Sigmoid colon (tissue), 7 donors: ENCODE data around the gene TNPO3. TPM values are rescaled to one million over a fixed set of nuclear protein-coding genes. Genes with fewer than 3 reads are reported as not detected.

Experiments used
- DNase-seq: peaks from one replicate; pipeline ENCODE4 v3.0.0-alpha.2; 2019
- H3K27ac ChIP-seq, 4 donors: fragments of 200-600 bp; sonication (generic); one replicate each; pipeline ENCODE4 v1.5.1; 2016 to 2019; ENCODE audit warnings: mild to moderate bottlenecking in 1 of 4
- H3K27me3 ChIP-seq, 3 donors: fragments of 200-600 bp; sonication (generic); one replicate each; pipeline ENCODE4 v1.5.1; 2019; ENCODE audit warnings: mild to moderate bottlenecking in 1 of 3
- H3K36me3 ChIP-seq, 4 donors: fragments of 200-600 bp; sonication (generic); one replicate each; pipeline ENCODE4 v1.5.1; 2016 to 2019
- H3K4me1 ChIP-seq, 4 donors: fragments of 200-600 bp; sonication (generic); one replicate each; pipeline ENCODE4 v1.5.1; 2017 to 2019
- H3K4me3 ChIP-seq, 4 donors: fragments of 200-600 bp; sonication (generic); one replicate each; pipeline ENCODE4 v1.5.1; 2017 to 2019; ENCODE audit warnings: mild to moderate bottlenecking in 2 of 4, moderate library complexity in 1 of 4
- H3K9me3 ChIP-seq, 4 donors: fragments of 200-600 bp in 3 of 4; sonication (generic) in 3 of 4; one replicate each; pipeline versions ENCODE4 v1.5.1 to v1.6.1; 2013 to 2019
- CTCF ChIP-seq, 4 experiments: fragments of 450-650 bp in 3 of 4; fragments of 200-600 bp in 1 of 4; IDR thresholded peaks; one replicate each; pipeline ENCODE4 v1.5.1; 2016 to 2019; ENCODE audit warnings: antibody characterized with exemption in 4 of 4, mild to moderate bottlenecking in 3 of 4, moderate library complexity in 2 of 4
- EP300 ChIP-seq, 4 donors: sonication (generic); formaldehyde crosslinking; IDR thresholded peaks; one replicate each; pipeline ENCODE4 v1.6.1; 2017; ENCODE audit warnings: antibody characterized with exemption in 4 of 4
- POLR2A ChIP-seq, 2 donors: fragments of 450-650 bp; IDR thresholded peaks; one replicate each; pipeline ENCODE4 v1.6.1; 2016; ENCODE audit warnings: antibody characterized with exemption in 2 of 2, mild to moderate bottlenecking in 2 of 2, moderate library complexity in 2 of 2
- POLR2AphosphoS5 ChIP-seq, 4 donors: sonication (generic); formaldehyde crosslinking; IDR thresholded peaks; one replicate each; pipeline ENCODE4 v1.6.1; 2017; ENCODE audit warnings: antibody characterized with exemption in 4 of 4
- WGBS, 2 donors: extraction: QIAGEN DNeasy Blood & Tissue Kit; methylation state at CpG; one replicate each; pipeline ENCODE4 v1.1.7; 2013; 5-methylcytosine and 5-hydroxymethylcytosine counted together
- intact Hi-C: fragments of 100-400 bp; cut with DNase I; formaldehyde crosslinking; loops from one replicate; pipeline ENCODE4 v1.15.1; 2023
- polyA plus RNA-seq, 3 donors: library from polyadenylated mRNA; stranded (reverse); fragments of 200-250 nt; gene quantifications; one replicate each; pipeline ENCODE4 v1.2.3, GENCODE V29; 2013
- total RNA-seq, 4 donors: library from RNA; depleted of rRNA; stranded (reverse); fragments of >200 nt; gene quantifications; one replicate each; pipeline ENCODE4 v1.1.0, GENCODE V29; 2016
- donor health status: healthy with polysubstance abuse.
- donor health status: Bipolar disorder and iron deficiency.
- donor health status: healthy.

The TNPO3 gene
- total and polyA plus RNA-seq, 7 donors, result 13.2 to 40.5 (median 35.2) TPM

GRCh38 chr7:128931190-128931798 is 123.6 kb downstream of the TNPO3 start:
- Histone ChIP-seq H3K27me3 (peaks cover 0 to 34% (median 4%) of the 10 kb centered on the region in 3 donors), H3K4me3 (no peak overlapping the region), H3K27ac (no peak overlapping the region), H3K36me3 (no peaks in the 10 kb centered on the region), H3K4me1 (no peaks in the 10 kb centered on the region), H3K9me3 (no peaks in the 10 kb centered on the region)
- peak; percentile 46 for DNase-seq
- intact Hi-C loops, result no loop called here
- TF ChIP-seq POLR2A (IDR thresholded peaks at IDR 0.05), result no peak
- no peak for TF ChIP-seq EP300 (IDR thresholded peaks at IDR 0.05)
- no peak for TF ChIP-seq CTCF (IDR thresholded peaks at IDR 0.05)
- TF ChIP-seq POLR2AphosphoS5 (IDR thresholded peaks at IDR 0.05), result no peak
- WGBS, 2 donors, result 93% methylated on average over 18 of the region's 18 CpGs

DNA sequence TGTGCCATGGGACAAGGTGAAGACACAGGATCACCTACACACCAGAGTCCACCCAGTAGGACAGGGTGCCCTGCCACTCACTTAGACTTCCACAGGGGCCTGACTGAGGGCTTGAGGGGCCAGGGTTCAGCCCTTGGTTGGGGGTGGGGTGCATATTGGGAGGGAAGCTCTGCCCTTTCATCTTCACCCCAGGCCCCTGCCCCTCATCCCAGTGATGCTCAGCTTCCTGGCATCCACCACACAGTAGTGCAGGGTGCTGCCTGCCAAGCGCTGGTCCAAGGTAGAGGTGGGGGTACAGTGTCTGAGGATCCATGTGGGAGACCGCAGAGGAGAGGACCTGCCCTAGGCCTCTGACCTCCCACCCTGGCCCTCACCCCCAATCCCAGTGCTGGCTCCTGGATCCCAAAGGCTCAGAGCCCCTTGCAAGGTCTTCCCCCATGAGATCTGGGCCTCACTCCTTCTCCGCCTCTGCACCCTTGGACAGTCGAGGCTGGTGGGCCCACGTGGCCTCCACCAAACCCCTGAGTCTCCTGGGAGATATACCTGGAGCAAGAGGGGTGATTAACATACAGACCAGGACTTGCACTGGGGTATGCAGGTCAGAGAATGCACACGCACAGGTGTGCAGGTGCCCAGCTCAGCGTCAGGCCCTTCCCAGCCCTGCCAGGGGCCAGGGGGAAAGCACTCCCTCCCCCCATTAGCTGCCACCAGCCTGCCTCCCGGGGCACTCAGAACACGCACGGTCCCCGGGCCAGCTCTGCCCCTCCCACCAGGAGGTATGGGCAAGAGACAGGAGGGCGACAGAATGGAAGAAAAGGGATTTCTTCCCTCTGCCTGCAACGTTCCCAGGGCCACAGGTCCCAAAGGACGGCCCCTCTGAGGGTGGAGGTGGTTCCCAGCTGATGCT is 125.8 kb downstream of the TNPO3 start:
- intact Hi-C loops, result no loop called here
- DNase-seq, result peak; percentile 43
- Histone ChIP-seq H3K36me3 (no peaks in the 10 kb centered on the region), H3K27me3 (peaks cover 0 to 23% (median 4%) of the 10 kb centered on the region in 3 donors), H3K9me3 (no peaks in the 10 kb centered on the region), H3K4me1 (no peaks in the 10 kb centered on the region), H3K27ac (no peak overlapping the region), H3K4me3 (no peak overlapping the region)
- 80 to 84% methylated on average over 14 of the region's 14 CpGs for WGBS, 2 donors
- no peak for TF ChIP-seq POLR2A (IDR thresholded peaks at IDR 0.05)
- no peak for TF ChIP-seq POLR2AphosphoS5 (IDR thresholded peaks at IDR 0.05)
- TF ChIP-seq CTCF (IDR thresholded peaks at IDR 0.05), result no peak
- no peak for TF ChIP-seq EP300 (IDR thresholded peaks at IDR 0.05)

DNA sequence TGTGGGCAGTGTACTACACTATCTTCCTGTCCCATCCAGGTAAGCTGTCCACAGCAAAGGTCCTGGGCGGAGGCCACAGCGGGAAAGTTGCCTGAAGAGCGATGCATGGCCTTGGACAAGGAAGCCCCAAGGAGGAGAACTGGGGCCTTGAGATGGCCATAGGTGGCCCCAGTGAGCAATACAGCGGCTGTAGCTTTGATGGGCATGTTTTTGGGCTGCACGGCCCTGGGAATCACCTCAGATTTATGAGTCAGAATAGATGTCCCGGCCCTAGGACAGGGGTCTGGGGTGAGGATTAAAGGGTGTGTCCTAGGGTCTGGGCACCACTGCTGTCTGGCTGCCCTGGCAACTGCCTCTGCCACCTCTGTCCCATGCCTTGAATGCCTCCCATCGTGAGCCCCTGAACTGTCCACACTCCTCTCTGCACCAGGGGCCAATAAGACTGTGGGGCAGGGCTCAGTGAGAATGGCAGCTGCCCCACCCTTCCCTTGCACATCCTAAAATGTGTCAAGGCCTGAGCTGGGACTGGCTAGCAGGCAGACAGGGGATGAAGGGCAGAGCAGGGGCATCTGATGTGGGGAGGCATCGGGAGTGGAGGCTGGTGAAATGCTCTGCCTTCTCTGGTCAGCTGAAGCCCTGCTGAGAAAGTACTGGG is 126.6 kb downstream of the TNPO3 start:
- intact Hi-C loops, result no loop called here
- Histone ChIP-seq H3K36me3 (no peaks in the 10 kb centered on the region), H3K4me1 (no peaks in the 10 kb centered on the region), H3K27ac (no peak overlapping the region), H3K4me3 (no peak overlapping the region), H3K27me3 (peaks cover 0 to 19% (median 4%) of the 10 kb centered on the region in 3 donors), H3K9me3 (no peaks in the 10 kb centered on the region)
- peak; percentile 36 for DNase-seq
- 94 to 97% methylated on average over 8 of the region's 8 CpGs for WGBS, 2 donors
- no peak for TF ChIP-seq CTCF (IDR thresholded peaks at IDR 0.05)
- TF ChIP-seq POLR2A (IDR thresholded peaks at IDR 0.05), result no peak
- TF ChIP-seq EP300 (IDR thresholded peaks at IDR 0.05), result no peak
- TF ChIP-seq POLR2AphosphoS5 (IDR thresholded peaks at IDR 0.05), result no peak

GRCh38 chr7:128924707-128925588 is 130.0 kb downstream of the TNPO3 start:
- WGBS, 2 donors, result 59 to 84% methylated on average over 8 of the region's 8 CpGs
- H3K27me3 ChIP-seq, result peaks cover 0 to 7% (median 0%) of the 10 kb centered on the region in 3 donors
- no peaks in the 10 kb centered on the region for H3K36me3 ChIP-seq
- H3K4me1 ChIP-seq, result no peaks in the 10 kb centered on the region
- no peaks in the 10 kb centered on the region for H3K9me3 ChIP-seq
- TF ChIP-seq POLR2A (IDR thresholded peaks at IDR 0.05), result no peak
- H3K27ac ChIP-seq, result no peak overlapping the region
- intact Hi-C loops, result no loop called here
- H3K4me3 ChIP-seq, result no peak overlapping the region
- DNase-seq, result no peak
